Kidney (tissue), 14 donors: ENCODE data around the gene ANO10. TPM values are rescaled to one million over a fixed set of nuclear protein-coding genes. Genes with fewer than 3 reads are reported as not detected.

Experiments used
- DNase-seq, 5 donors: peaks; one replicate each; pipeline ENCODE4 v3.0.0-alpha.2; 2013 to 2020
- FAIRE-seq: peaks from 2 replicates; lab custom pipeline; 2012; peaks lifted over from hg19 to GRCh38; lab: Jason Lieb, UNC
- H3K27ac ChIP-seq, 2 donors: one replicate each; pipeline ENCODE4 v1.7.0; 2013; ENCODE audit warnings: low read depth in 2 of 2, low read length in 2 of 2, inconsistent platforms in 1 of 2
- H3K27me3 ChIP-seq: one replicate; pipeline ENCODE4 v1.7.1; 2013; ENCODE audit warnings: low read length, inconsistent platforms; ENCODE audit not compliant: control insufficient read depth, insufficient read depth
- H3K36me3 ChIP-seq, 3 donors: one replicate each; pipeline versions ENCODE4 v1.7.0 to v1.7.1; 2013; ENCODE audit warnings: low read length in 3 of 3, control low read depth in 1 of 3, inconsistent platforms in 1 of 3; ENCODE audit not compliant: insufficient read depth in 3 of 3, control insufficient read depth in 2 of 3
- H3K4me1 ChIP-seq, 3 donors: one replicate each; pipeline versions ENCODE4 v1.7.0 to v1.7.1; 2013; ENCODE audit warnings: low read length in 3 of 3, inconsistent platforms in 1 of 3, low read depth in 1 of 3; ENCODE audit not compliant: control insufficient read depth in 2 of 3, insufficient read depth in 2 of 3
- H3K4me3 ChIP-seq, 3 donors: one replicate each; pipeline versions ENCODE4 v1.7.0 to v1.8.1; 2013; ENCODE audit warnings: low read length in 3 of 3, control low read depth in 1 of 3, inconsistent platforms in 1 of 3
- H3K9ac ChIP-seq, 3 donors: one replicate each; pipeline versions ENCODE4 v1.7.0 to v1.7.1; 2013; ENCODE audit warnings: low read length in 3 of 3, control low read depth in 1 of 3, inconsistent platforms in 1 of 3
- H3K9me3 ChIP-seq, 3 donors: one replicate each; pipeline versions ENCODE4 v1.7.0 to v1.7.1; 2013; ENCODE audit warnings: low read length in 3 of 3, control low read depth in 1 of 3, inconsistent platforms in 1 of 3; ENCODE audit not compliant: control insufficient read depth in 2 of 3, insufficient read depth in 1 of 3
- CTCF ChIP-seq: IDR thresholded peaks from 3 replicates; pipeline ENCODE4 v1.5.1; 2012; ENCODE audit warnings: mild to moderate bottlenecking, moderate library complexity, borderline replicate concordance; ENCODE audit not compliant: insufficient read depth; ENCODE audit errors: extremely low read depth
- intact Hi-C: fragments of 100-400 bp; cut with DNase I; formaldehyde crosslinking; loops from one replicate; pipeline ENCODE4 v1.11.1; 2022
- polyA plus RNA-seq: library from polyadenylated mRNA; stranded (reverse); fragments of 350-450 nt; fragmentation: Illumina TruSeq; extraction: RNeasy Lipid Tissue Mini Kit (QIAGEN cat#74804); gene quantifications from one replicate; pipeline ENCODE4 v1.2.3, GENCODE V29; 2014; ENCODE audit warnings: low read depth, low replicate concordance; ENCODE audit not compliant: insufficient read depth
- total RNA-seq: library from RNA; stranded (reverse); fragmentation: NEBNext Ultra II Directional; extraction: Animal tissue kit (Norgen Biotek cat#: 25700); gene quantifications from one replicate; pipeline ENCODE4 v1.2.1, GENCODE V29; 2021
- donor health status: control.
- donor health status: control.
- donor health status: control.
- donor health status: control.
- donor health status: control.
- donor health status: DM: yes; HTN: yes; CAD: no.
- donor health status: Normal renal cell carcinoma (clear cell type).

ANO10 gene
- total and polyA plus RNA-seq, 2 donors from 2014 or later, result 45.7 to 48.2 TPM

- intact Hi-C loops, result no loop called here
- DNase-seq (peak in 1 of 5 donors; percentile 66), FAIRE-seq (no peak)
- Histone ChIP-seq H3K4me1 (peaks cover 0 to 11% (median 8%) of the 10 kb centered on the region in 3 donors), H3K27ac (peak overlapping the region; percentile 54 to 66), H3K27me3 (no peaks in the 10 kb centered on the region), H3K36me3 (no peaks in the 10 kb centered on the region), H3K4me3 (no peak overlapping the region), H3K9me3 (no peaks in the 10 kb centered on the region), H3K9ac (no peak overlapping the region)
- TF ChIP-seq CTCF, result no peak
Observed at GRCh38 chr3:43389388-43390254, 232.2 kb downstream of the ANO10 start.

DNA sequence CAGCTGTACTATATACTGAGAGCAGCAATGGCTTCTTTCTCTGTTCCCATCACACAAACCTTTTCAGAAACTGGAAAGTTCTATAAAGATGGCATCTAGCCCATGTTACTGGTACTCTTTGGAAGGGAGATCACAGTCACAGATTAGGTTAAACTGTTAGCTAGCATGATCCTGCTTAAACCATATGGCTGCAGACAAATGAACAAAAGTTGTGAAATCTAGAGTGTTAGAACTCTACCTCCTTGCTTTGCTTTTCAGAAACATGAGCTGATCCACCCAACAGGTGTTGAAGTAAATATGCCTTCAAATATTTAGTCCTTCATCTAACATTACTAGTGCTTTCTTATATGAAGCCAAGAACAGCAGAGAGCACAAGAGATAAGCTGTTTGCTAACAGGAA, 232.9 kb downstream of the ANO10 start:
- no peak for TF ChIP-seq CTCF
- Histone ChIP-seq H3K27ac (peak overlapping the region; percentile 40 to 45), H3K9me3 (no peaks in the 10 kb centered on the region), H3K27me3 (no peaks in the 10 kb centered on the region), H3K36me3 (no peaks in the 10 kb centered on the region), H3K9ac (no peak overlapping the region), H3K4me3 (no peak overlapping the region), H3K4me1 (peaks cover 0 to 11% (median 7%) of the 10 kb centered on the region in 3 donors)
- DNase-seq, result no peak
- intact Hi-C loops, result no loop called here
- FAIRE-seq, result no peak

GRCh38 chr3:43388175-43388574, 233.6 kb downstream of the ANO10 start:
- intact Hi-C loops, result no loop called here
- Histone ChIP-seq H3K4me3 (no peak overlapping the region), H3K27ac (no peak overlapping the region), H3K4me1 (peaks cover 0 to 9% (median 2%) of the 10 kb centered on the region in 3 donors), H3K36me3 (no peaks in the 10 kb centered on the region), H3K27me3 (no peaks in the 10 kb centered on the region), H3K9me3 (no peaks in the 10 kb centered on the region), H3K9ac (no peak overlapping the region)
- no peak for FAIRE-seq
- no peak for DNase-seq
- no peak for TF ChIP-seq CTCF
